HG02571 (cell line): ENCODE results near the gene ZBTB16.

ENCODE experiments used
- ATAC-seq: cut with Tn5 transposase; IDR thresholded peaks from one replicate; pipeline ENCODE4 v1.9.1; 2021; ENCODE audit warnings: mild to moderate bottlenecking, moderate library complexity; ENCODE audit not compliant: unreplicated experiment

ZBTB16 gene

GRCh38 chr11:114125959-114126358 is 66.4 kb downstream of the ZBTB16 start:
- no peak for ATAC-seq

GRCh38 chr11:114128399-114128798 is 68.9 kb downstream of the ZBTB16 start:
- ATAC-seq = no peak

GRCh38 chr11:114129142-114129541 is 69.6 kb downstream of the ZBTB16 start:
- ATAC-seq = no peak

- ATAC-seq = no peak
Observed at GRCh38 chr11:114129699-114130098, 70.2 kb downstream of the ZBTB16 start.

GRCh38 chr11:114130115-114130576 is 70.6 kb downstream of the ZBTB16 start:
- ATAC-seq = no peak

- ATAC-seq = no peak
Observed at GRCh38 chr11:114130629-114131277, 71.2 kb downstream of the ZBTB16 start.

- ATAC-seq = no peak
Observed at GRCh38 chr11:114131461-114131864, 72.0 kb downstream of the ZBTB16 start.

- no peak for ATAC-seq
Observed at GRCh38 chr11:114132417-114132816, 72.9 kb downstream of the ZBTB16 start.

- ATAC-seq = no peak
Observed at GRCh38 chr11:114132944-114133394, 73.5 kb downstream of the ZBTB16 start.

GRCh38 chr11:114133548-114134329 is 74.2 kb downstream of the ZBTB16 start:
- ATAC-seq = no peak

GRCh38 chr11:114134870-114135269 is 75.4 kb downstream of the ZBTB16 start:
- ATAC-seq = no peak

- ATAC-seq = no peak
Observed at GRCh38 chr11:114135737-114136151, 76.2 kb downstream of the ZBTB16 start.

GRCh38 chr11:114136686-114137640 is 77.5 kb downstream of the ZBTB16 start:
- ATAC-seq = no peak

- no peak for ATAC-seq
Observed at GRCh38 chr11:114137838-114138237, 78.3 kb downstream of the ZBTB16 start.

GRCh38 chr11:114138411-114138810 is 78.9 kb downstream of the ZBTB16 start:
- ATAC-seq = no peak

GRCh38 chr11:114140826-114141225 is 81.3 kb downstream of the ZBTB16 start:
- ATAC-seq = no peak

- ATAC-seq = no peak
Observed at GRCh38 chr11:114141863-114142580, 82.5 kb downstream of the ZBTB16 start.

- no peak for ATAC-seq
Observed at GRCh38 chr11:114142707-114143106, 83.2 kb downstream of the ZBTB16 start.

GRCh38 chr11:114145166-114145775 is 85.8 kb downstream of the ZBTB16 start:
- ATAC-seq = no peak
